ENCODE data around the gene MMP26.

- TF ChIP-seq CTCF (conservative IDR thresholded peaks at IDR 0.05) (no peak), EZH2 (IDR thresholded peaks at IDR 0.05; ENCODE audit: low read depth) (no peak)
These were observed 24.2 kb upstream of the MMP26 start for GRCh38 chr11:4680341-4680740.

All from PC-9 (cell line).